ENCODE results near the gene TMEFF2.

Gene TMEFF2

DNA sequence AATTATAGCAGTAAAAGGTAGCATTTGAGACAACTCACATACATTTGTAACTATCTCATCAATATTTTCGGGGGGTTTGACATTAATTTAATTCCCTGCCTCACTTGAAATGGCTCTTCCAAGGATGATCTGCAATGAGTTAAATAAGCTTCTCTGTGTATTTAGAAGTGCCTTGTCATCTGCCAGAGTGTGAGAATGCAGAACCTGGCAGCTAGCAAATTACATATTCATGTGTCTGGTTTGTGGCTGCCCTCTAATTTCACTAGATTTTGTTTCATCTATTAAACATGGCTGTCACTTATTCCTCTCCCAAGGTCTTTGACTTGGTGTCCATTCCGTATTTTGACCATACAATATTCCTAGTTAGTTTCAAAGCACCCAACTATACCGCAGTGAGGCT lies 189.5 kb downstream of the TMEFF2 start:
- no peak for DNase-seq

DNA sequence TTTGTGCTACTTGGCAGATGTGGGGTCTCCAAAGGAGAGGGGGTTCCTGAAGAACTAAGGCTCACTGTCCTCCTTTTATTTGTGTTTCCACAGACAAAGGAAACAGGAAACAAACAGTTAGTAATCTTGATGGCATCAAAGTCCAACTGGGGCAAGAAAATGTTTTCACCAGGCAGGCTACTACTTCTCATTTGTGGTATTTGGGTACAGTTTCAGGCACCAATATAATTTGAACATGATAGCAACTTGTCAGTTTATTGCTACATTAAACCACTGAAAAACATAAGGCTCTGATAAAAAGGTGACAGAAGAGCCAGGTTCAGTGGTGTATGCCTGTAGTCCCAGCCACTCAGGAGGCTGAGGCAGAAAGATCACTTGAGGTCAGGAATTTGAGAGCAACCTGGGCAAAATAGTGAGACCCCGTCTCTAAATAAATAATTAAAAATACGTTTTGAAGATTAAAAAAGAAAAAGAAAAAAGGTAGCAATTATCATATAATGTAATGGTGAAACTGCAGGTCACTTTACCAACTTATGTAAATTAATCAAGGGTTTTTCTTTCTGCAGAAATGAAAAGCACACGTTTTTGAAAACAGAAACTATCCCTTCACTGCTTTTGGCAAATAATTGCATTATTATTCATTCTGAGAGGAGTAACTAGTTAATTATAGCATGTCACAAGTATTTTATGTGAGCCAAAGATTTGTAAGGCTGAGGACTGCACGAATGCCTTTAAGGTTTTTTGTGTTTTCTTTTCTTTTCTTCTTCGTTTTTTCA lies 190.4 kb downstream of the TMEFF2 start:
- DNase-seq = no peak

DNA sequence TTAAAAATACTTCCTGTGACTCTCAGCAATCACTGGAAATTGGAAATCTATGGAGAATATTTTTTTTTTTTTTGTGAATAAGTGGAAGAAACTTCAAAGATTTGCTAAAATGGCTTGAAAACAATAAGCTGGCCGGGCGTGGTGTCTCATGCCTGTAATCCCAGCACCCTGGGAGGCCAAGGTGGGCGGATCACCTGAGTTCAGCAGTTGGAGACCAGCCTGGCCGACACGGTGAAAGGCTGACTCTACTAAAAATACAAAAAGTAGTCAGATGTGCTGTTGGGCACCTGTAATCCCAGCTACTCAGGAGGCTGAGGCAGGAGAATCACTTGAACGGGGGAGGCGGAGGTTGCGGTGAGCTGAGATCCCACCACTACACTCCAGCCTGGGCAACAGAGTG lies 192.3 kb downstream of the TMEFF2 start:
- DNase-seq = no peak

DNA sequence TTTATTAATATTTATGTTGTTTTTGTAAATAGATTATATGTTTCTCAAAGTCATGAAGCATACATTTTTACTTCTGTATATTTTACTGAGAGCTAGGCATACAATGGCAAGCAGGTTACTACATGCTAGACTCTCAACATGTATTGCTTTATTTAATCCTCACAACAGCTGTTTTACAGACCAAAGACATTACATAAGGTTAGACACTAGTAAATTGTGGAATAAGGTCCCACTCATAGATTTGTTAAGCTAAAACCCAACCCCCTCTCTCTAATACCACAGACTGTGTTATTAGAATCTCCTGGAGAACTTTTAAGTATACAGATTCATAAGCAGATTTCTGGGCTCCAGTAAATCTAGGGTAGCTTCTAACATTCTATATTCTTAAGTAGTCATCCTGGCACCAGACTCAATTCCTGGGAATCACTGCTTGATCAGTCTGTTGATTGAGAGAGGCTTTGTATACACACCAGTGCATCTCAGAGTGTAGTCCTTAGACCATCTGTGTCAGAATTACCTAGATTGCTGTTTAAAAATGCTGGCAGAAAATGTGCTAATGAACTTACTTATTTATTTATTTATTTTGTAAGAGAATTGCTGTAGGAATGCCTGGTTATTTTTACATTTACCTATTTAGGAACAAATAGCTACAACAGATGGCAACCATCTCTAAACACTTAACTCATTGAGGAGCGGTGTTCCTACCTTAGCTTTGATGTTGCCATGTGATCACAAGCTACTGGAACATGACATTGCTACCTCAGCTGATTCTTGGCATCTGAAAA lies 194.3 kb downstream of the TMEFF2 start:
- DNase-seq = no peak

DNA sequence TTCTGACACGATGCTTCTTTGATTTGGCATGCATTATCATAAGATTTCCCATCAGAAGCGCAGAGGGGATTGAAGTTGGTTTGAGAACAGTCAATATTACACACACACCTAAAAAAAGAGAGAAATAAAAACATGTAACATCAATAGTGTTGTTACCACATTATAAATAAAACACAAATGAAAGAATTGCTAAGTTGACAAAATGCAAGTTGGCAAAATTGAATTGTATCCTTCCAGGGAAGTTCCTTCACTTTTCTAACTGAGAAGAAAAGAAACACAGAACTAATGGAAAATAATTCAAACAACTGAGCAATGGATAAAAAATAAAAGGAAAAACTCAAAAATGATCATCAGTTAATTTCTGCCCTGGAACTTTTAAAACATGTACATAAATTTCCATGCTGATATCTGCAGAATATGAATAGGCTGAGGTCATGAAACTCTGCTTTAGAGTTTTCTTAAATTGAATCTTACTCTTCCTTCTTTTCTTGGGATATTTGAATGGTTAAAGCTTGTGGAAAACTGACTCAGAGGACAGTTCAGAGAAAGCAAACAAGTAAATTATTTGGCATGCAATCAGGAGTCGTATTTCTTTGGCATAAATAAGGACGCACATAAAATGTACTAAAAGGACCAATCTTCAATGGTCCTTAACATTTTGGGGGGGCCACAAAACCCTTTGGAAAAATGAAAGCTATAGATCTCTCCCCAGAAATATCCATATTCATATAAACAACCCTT lies 195.5 kb downstream of the TMEFF2 start:
- DNase-seq = no peak

DNA sequence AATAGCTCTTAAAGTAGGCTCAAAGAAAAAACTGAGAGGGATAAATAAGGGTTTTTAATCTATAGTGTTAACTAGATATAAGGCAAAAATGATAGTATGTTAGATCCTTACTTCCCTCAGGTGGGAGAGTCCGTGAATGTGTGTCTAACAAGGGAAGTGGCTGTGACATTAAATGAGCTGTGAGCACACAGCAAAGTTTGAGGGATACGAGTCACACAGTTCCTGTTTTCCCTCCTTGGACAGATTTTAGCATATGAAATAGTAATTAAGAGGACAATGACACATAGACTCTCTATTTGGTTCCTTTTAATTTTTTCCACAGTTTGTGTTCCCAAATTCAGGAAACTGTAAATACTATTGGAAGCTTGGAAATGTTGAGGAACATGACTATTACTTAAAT lies 199.4 kb downstream of the TMEFF2 start:
- DNase-seq = peak; percentile 36

DNA sequence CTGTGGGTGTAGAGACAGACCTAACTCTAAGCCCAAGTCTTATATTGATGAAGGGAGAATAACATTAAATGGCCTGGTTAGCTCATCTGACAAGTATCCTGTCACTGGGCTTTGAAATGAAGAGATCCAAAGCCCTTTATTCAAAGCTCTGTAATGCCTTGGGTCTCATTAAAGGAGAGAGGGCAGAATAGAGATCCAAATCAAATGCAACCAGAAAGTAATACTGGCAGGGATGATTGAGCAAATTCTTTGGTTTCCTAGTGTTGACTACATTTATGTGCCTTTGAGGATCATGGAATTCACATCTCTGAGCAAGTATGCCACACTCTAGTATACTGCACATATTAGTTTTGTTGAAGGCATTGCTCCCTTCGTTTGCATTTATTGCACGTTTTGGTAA lies 200.0 kb downstream of the TMEFF2 start:
- no peak for DNase-seq

DNA sequence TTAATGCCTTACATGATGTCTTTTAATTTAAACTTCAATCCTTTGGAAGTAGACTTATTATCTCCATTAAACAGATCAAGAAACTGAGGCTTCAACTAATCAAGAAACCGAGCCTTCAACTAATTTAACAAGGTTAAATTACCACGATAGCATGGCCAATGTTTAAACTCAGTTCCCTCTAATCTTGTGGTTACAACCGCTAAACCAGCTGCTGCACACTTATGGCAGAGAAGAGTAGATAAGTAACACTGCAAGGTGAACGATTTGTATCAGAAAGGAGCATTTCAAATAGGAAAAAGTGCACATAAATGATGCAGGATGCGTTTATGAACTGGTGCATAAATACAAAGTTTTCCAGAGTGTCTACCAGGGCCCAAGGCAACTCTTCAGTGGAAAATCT lies 203.3 kb downstream of the TMEFF2 start:
- no peak for DNase-seq

DNA sequence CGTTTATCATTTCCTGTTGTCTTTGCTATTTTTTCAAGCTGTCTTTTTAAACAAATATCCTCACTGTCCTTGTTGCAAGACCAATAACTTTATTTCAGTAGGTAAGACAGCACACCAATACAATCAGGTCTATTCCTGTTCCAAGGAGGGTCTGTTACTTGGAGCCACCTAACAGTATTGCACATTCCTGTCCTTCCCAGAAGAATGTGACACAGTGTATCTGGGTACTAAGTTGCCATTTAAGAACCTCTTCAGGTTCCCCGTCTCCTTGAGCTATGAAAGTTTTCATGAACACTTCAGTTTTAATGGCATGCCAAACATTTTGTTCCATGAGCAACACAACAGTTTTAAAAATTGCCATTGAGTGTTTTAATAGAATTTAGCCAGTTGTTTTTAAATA lies 209.0 kb downstream of the TMEFF2 start:
- no peak for DNase-seq

DNA sequence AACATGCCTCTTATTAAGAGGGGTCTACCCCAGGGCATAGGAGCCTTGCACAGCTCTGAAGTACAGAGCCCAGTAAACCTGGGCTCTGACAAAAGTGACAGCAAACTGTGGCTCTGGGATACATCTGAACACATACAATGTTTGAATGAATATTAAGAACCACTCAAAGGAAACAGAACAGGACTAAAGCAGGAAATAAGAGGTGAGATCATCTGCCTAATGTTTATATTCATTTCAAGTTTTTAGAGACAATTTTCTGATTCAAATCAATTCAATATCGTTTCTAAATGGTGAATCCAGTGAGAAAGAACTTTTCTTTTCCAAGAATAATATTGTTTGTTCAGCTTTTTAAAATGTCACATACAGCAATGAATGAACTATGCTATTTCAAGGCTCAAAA lies 211.1 kb downstream of the TMEFF2 start:
- DNase-seq = no peak

DNA sequence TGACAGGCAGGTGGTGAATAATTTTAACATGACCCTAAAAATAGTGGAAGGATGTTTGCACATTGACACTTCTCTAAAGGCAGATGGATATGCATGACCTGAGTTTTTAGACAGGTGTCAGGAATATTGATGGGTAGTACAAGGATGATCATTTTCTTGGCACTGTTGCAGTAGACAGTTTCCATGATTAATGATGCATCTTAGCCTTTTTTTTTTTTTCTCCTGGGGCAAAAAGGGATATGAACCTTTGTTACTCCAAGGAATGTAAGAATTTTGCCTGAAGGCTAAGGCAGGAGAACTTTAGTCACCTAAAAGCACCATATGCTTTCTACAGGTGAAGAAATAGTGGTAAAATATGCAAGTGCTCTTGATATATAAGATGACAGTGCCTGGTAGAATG lies 211.5 kb downstream of the TMEFF2 start:
- no peak for DNase-seq

DNA sequence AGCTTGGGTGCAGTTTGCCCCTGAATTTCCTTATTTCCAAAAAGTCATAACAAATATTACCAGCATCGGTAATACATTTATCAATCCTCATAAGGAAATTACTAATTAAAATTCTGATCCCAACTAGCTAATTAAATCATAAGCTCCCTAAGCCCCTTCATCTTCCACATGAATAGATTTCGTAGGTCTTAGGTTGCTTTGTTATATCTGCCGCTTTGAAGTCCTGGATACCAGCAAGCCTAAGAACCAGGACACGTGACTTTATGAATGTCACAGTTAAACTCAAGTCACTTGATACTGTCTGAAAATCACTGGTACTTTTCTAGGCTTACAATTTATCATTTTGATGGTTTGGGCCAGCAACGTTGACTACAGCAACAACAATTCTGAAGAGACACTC lies 213.0 kb downstream of the TMEFF2 start:
- DNase-seq = no peak

DNA sequence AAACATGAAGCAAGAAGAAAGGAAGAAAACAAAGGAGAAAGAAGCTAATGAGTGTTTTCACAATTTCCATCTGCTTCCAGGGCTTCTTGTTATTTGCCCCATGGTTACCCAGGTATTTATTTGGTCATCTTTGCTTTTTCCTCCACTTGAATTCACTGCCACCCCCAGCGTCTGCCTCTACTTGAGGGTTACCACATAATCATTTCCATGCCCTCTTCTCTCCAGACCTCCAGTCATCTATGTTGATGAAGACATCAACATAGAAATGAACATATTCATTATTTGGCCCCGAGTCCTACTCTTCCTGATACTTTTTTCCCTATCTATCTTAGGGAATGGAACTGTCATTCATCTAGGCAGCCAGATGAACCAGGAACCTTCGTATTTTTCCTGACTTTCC lies 214.2 kb downstream of the TMEFF2 start:
- no peak for DNase-seq

DNA sequence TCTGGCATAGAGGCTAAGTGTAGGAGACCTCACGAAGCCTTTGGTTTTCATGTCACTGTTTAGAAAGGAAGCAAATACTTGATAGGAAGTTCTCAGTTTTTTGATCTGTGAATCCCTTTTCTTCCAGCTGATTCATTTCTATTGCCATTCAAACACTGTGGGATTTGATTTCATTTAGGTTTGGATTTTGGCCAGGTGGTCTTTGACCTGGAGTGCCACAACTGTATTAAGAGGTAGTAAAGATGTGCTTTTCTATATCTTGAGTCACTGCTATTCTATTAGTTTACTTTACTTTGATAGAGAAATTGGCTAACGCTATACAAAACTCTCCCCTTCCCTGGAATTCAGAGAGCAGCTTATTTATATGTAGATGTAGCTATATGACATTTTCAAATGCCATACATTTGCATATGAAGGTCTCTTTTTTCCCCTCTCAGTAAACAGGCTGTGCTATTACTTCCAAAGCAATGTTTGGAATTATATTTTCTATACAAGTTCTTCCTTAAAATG lies 215.5 kb downstream of the TMEFF2 start:
- DNase-seq = no peak

DNA sequence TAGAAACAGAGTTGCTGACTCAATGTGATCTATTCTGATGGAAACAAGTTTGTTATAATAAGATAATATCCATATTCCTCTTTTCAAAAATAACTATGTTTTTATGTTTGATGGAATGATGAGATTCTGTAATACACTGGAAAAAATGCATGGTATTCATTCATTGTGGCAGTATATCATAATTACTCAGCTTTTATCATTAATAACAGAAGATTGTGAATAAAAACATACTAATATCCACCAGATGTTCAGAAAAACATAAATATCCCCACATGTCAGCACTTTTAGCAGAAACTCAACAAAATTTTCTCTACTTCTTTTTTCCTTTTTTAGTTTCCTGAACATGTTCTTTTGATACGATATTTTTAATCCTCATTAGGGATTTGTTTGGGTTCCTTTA lies 217.0 kb downstream of the TMEFF2 start:
- peak; percentile 65 for DNase-seq

DNA sequence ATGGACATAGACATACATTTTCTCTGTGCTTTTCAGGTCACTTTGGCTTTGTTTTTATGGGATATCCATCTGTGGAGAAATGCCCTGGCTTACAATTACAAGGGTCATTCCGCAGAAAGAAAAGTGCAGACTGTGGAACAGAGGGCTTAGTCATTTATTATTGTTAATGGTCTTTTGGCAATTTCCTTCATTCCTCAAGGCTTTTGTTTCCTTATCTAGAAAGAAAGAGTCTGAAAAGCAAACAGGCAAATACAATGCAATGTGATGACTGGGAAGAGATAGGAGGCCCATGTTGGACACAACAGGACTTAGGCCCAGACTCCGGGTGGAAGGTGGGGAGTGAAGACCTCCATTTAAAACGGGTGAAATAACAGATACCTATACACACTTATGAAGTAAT lies 218.3 kb downstream of the TMEFF2 start:
- peak; percentile 54 for DNase-seq

DNA sequence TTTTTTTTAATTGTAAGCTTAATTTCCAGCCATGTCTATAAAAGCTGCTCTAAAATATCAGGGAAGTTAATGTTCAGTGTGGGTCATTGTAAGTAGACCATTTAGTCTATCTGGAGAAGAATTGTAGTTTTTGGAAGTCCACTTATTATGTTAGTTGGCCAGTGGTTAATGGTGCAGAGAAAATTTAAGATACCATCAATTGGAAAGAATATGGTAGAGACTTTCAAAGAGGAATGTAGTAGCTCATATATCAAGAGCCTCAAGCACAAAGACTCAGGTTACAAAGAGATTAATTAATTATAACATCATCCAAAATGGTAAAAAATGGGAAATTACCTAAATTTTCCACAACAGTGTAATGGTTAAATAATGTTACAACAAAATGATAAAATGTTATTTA lies 220.1 kb downstream of the TMEFF2 start:
- no peak for DNase-seq

DNA sequence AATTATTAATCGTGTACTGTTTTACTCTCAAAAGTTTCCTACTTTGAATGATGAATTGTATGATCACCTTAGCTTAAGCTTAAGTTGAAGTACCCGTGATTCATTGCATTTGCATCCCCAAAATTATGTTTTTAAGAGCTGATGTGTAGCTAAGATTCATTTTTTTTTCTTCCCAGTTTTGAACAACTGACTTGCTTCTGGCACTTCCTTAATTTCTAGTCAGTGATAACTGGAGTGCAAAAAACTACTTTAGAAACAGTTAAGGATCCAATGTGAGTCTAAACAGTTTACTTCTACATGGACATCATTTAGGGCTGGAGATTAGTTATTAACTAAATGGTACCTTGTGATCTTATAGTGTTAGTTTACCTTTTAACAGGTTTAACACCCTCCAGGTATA lies 223.9 kb downstream of the TMEFF2 start:
- DNase-seq = no peak

DNA sequence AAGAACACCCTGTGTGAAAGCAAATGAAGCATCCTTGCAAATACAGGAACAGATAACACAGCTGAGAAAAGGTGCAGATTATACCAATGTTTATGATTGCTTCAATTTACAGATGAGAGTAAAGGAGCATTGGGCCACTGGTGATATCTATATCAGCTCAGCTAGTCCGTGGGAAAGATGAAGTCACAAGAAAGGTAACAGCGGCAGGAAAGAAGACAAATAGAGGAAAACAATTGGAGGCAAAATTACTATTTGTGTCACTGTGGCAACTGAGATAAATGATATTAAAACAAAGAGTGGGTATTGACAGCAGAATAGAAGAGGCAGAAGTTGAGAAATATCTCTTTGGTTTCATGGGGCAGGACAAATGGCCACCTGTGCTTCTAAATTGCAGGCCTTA lies 226.6 kb downstream of the TMEFF2 start:
- no peak for DNase-seq

DNA sequence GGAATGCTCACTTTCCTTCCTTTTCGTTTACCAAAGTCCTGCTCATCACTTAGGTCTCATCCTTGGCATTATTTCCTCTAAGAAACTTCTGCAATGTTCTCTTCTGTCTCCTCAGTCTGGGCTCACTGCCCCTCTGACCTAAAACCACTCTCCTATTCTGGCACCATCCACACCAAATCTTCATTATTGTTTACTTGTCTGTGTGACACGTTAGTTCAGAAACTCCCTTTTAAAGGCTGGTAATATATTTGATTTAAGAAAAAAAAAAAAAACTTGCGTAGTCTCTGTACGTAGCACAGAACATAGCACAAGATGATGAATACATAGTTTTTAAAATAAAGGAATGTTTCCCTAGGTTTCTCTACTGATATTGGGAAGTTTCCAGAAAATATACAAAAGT lies 229.0 kb downstream of the TMEFF2 start:
- DNase-seq = no peak

DNA sequence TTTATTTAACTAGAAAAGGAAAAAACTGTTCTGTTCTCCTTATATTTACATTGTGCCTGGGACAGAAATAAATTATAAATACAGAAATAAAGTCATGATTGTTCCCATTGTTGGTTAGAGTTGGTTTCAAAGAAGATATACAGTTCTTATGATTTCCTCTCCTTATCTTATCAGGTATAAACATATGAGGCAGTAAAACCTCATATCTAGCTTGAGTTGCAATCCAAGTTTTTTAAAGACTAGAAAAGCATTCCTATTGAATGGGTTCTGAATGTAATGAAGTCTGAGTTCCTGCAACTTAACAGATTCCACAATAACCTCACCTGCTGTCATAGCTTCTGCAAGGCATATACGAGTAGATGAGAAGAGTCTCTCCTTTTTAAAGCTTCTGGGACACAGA lies 233.2 kb downstream of the TMEFF2 start:
- no peak for DNase-seq

DNA sequence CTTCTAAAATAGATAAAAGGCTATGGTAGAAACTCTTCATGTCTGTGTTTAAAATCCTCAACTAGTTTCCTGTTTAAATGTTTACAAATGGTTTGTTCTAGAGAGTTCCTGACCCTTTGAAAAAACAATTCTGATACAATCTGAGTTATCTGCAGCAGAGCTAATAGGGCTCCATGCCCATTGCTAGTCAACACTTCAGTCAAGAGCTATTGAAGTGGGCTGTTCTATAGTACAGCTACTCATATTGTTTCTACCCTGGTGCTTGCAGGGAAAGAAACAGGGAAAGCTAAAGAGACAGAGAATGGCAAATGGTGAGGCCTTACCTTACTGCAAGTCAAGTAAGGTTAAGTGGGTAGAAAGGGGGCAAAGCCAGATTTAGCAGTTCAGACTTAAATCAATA lies 235.5 kb downstream of the TMEFF2 start:
- no peak for DNase-seq

DNA sequence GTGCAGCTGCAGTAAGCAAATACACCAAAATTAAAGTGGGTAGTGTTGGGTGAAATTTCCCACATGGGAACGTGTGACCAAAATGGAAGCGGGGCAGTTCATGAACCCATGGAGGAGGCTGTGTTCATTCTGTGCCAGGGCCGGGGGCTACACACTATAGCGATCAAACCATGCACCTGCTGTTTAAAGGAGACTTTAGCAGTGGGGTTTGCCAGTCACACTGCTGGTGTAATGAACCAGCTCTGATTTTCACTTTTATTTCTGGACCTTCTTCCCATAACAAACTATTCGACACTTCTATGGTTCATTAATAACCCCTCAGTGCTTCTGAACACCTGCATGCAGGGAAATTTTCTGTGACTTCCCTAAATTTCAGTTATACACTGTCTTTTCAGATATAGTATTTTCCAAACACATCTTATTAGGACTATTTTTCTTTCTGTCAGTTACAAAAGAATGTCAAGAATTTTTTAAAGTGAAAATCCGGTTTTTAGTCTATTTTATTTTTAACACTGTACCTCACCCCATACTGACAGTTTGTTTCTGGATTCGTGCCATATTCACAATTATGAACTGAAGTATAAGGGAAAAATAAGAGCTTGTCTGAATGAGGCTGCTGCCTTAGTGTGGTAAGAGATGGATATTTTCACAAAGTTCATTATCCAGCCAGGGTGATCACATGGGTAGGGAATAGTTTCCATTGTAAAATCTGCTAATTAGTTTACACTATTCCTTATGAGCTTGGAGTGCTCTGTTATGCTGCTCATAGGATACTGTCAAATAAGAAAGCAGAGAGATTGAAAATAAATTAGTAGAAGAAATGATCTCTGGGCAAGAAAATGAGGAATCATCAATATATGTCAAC lies 236.5 kb downstream of the TMEFF2 start:
- no peak for DNase-seq
